Neural cell (in vitro differentiated cells): Measurements from ENCODE around the gene TAGLN2. TPM values are rescaled to one million over a fixed set of nuclear protein-coding genes. Genes with fewer than 3 reads are reported as not detected.

ENCODE experiments used
- H2AFZ ChIP-seq: fragments of 200-600, 300-800 bp; sonication (generic), shearing (Covaris generic); 2 replicates; pipeline ENCODE4 v1.6.0; 2014; ENCODE audit warnings: low read depth, mild to moderate bottlenecking, antibody characterized with exemption, low read length, moderate library complexity
- H3F3A ChIP-seq: fragments of 200-600 bp; shearing (Covaris generic); 2 replicates; pipeline ENCODE4 v1.6.1; 2016; ENCODE audit warnings: mild to moderate bottlenecking, moderate library complexity, mixed read lengths, antibody characterized with exemption, low read length; ENCODE audit not compliant: insufficient read depth, poor library complexity, severe bottlenecking
- H3K27ac ChIP-seq: fragments of 200-600, 300-800 bp; sonication (generic), shearing (Covaris generic); 2 replicates; pipeline ENCODE4 v1.5.1; 2014; ENCODE audit warnings: mild to moderate bottlenecking, low read length, moderate library complexity
- H3K27me3 ChIP-seq: fragments of 300-800, 200-600 bp; sonication (generic), shearing (Covaris generic); 2 replicates; pipeline ENCODE4 v1.6.0; 2014; ENCODE audit warnings: mild to moderate bottlenecking, low read depth, low read length, moderate library complexity; ENCODE audit not compliant: insufficient read depth
- H3K36me3 ChIP-seq: fragments of 300-800, 200-600 bp; sonication (generic), shearing (Covaris generic); 2 replicates; pipeline ENCODE4 v1.5.1; 2014; ENCODE audit warnings: mild to moderate bottlenecking, antibody characterized with exemption, low read length, moderate library complexity; ENCODE audit not compliant: insufficient read depth
- H3K4me2 ChIP-seq: fragments of 300-800, 200-600 bp; sonication (generic), shearing (Covaris generic); 2 replicates; pipeline ENCODE4 v1.6.0; 2014; ENCODE audit warnings: mild to moderate bottlenecking, low read length
- H3K4me3 ChIP-seq: fragments of 300-800, 200-600 bp; sonication (generic), shearing (Covaris generic); 2 replicates; pipeline ENCODE4 v1.5.1; 2014; ENCODE audit warnings: mild to moderate bottlenecking, low read length, moderate library complexity
- H3K79me2 ChIP-seq: fragments of 200-600 bp; shearing (Covaris generic); replicated peaks from 2 replicates; pipeline ENCODE4 v1.6.0; 2014; ENCODE audit warnings: mild to moderate bottlenecking, low read length, moderate library complexity; ENCODE audit not compliant: insufficient read depth
- H3K9ac ChIP-seq: fragments of 300-800, 200-600 bp; sonication (generic), shearing (Covaris generic); 2 replicates; pipeline ENCODE4 v1.6.1; 2016; ENCODE audit warnings: mild to moderate bottlenecking, low read length, mixed read lengths
- H3K9me2 ChIP-seq: fragments of 200-600 bp; shearing (Covaris generic); 2 replicates; pipeline ENCODE4 v1.6.1; 2016; ENCODE audit warnings: mild to moderate bottlenecking, low read length, mixed read lengths; ENCODE audit not compliant: insufficient read depth
- H3K9me3 ChIP-seq: fragments of 200-600, 300-800 bp; sonication (generic), shearing (Covaris generic); 2 replicates; pipeline ENCODE4 v1.6.1; 2016; ENCODE audit warnings: mild to moderate bottlenecking, mixed run types, low read length, moderate library complexity, mixed read lengths
- H4K20me1 ChIP-seq: fragments of 200-600 bp; shearing (Covaris generic); 2 replicates; pipeline ENCODE4 v1.6.1; 2016; ENCODE audit warnings: mild to moderate bottlenecking, mixed run types; ENCODE audit not compliant: insufficient read depth
- CTCF ChIP-seq: fragments of 450-650 bp; IDR thresholded peaks from 2 replicates; pipeline ENCODE4 v1.5.1; 2014; ENCODE audit warnings: antibody characterized with exemption, mild to moderate bottlenecking, moderate library complexity; ENCODE audit not compliant: poor library complexity, severe bottlenecking
- EP300 ChIP-seq: fragments of 450-650 bp; conservative IDR thresholded peaks from 2 replicates; pipeline ENCODE4 v1.6.1; 2014; ENCODE audit warnings: antibody characterized with exemption, mild to moderate bottlenecking, moderate library complexity; ENCODE audit not compliant: poor library complexity, severe bottlenecking
- EZH2 ChIP-seq: fragments of 200-600, 300-800 bp; shearing (Covaris generic), sonication (generic); IDR thresholded peaks from 2 replicates; pipeline ENCODE4 v1.6.1; 2014; ENCODE audit warnings: antibody characterized with exemption, low read length, borderline replicate concordance, mild to moderate bottlenecking; ENCODE audit not compliant: insufficient read depth, poor library complexity, severe bottlenecking
- MXI1 ChIP-seq: fragments of 450-650 bp; conservative IDR thresholded peaks from 2 replicates; pipeline ENCODE4 v1.6.1; 2014; ENCODE audit warnings: antibody characterized with exemption, mild to moderate bottlenecking; ENCODE audit not compliant: poor library complexity, severe bottlenecking
- POLR2AphosphoS5 ChIP-seq: IDR thresholded peaks from 2 replicates; pipeline ENCODE4 v1.6.1; 2012
- RAD21 ChIP-seq: fragments of 450-650 bp; conservative IDR thresholded peaks from 2 replicates; pipeline ENCODE4 v1.6.1; 2014; ENCODE audit warnings: antibody characterized with exemption, mild to moderate bottlenecking, moderate library complexity
- REST ChIP-seq: IDR thresholded peaks from 2 replicates; pipeline ENCODE4 v1.6.1; 2012; ENCODE audit warnings: borderline replicate concordance
- SMC3 ChIP-seq: fragments of 450-650 bp; conservative IDR thresholded peaks from 2 replicates; pipeline ENCODE4 v1.6.1; 2014; ENCODE audit warnings: antibody characterized with exemption, mild to moderate bottlenecking, moderate library complexity; ENCODE audit not compliant: poor library complexity
- TAF1 ChIP-seq: IDR thresholded peaks from 2 replicates; pipeline ENCODE4 v1.6.1; 2012; ENCODE audit warnings: low read depth
- polyA plus RNA-seq: library from polyadenylated mRNA; depleted of rRNA; stranded (reverse); fragments of >200 nt; gene quantifications from 2 replicates; pipeline ENCODE4 v1.2.3, GENCODE V29; 2014

Gene TAGLN2
- polyA plus RNA-seq, 1 donor from 2014 or later, result 0.52 TPM

- no peaks in the 10 kb centered on the region for H3K36me3 ChIP-seq
- H3K9me2 ChIP-seq, result no peaks in the 10 kb centered on the region
- H3K4me3 ChIP-seq, result no peak overlapping the region
- no peak overlapping the region for H2AFZ ChIP-seq
- H4K20me1 ChIP-seq, result no peaks in the 10 kb centered on the region
- H3K9ac ChIP-seq, result no peak overlapping the region
- no peaks in the 10 kb centered on the region for H3F3A ChIP-seq
- no peaks in the 10 kb centered on the region for H3K9me3 ChIP-seq
- no peaks in the 10 kb centered on the region for H3K79me2 ChIP-seq
- no peaks in the 10 kb centered on the region for H3K27me3 ChIP-seq
- H3K27ac ChIP-seq, result no peak overlapping the region
- no peak for TF ChIP-seq SMC3
- no peak for TF ChIP-seq POLR2AphosphoS5
- TF ChIP-seq EZH2, result no peak
- no peak for TF ChIP-seq RAD21
- TF ChIP-seq EP300, result no peak
- no peak for TF ChIP-seq MXI1
- TF ChIP-seq CTCF, result no peak
- TF ChIP-seq TAF1, result no peak
- no peak for TF ChIP-seq REST
- no peak overlapping the region for H3K4me2 ChIP-seq
Observed at GRCh38 chr1:159970932-159971342, 45.6 kb upstream of the TAGLN2 start.

- H3K27me3 ChIP-seq, result no peaks in the 10 kb centered on the region
- no peak overlapping the region for H3K9ac ChIP-seq
- H3K36me3 ChIP-seq, result no peaks in the 10 kb centered on the region
- H3F3A ChIP-seq, result no peaks in the 10 kb centered on the region
- no peak overlapping the region for H3K4me3 ChIP-seq
- H3K9me2 ChIP-seq, result no peaks in the 10 kb centered on the region
- H3K9me3 ChIP-seq, result no peaks in the 10 kb centered on the region
- no peak overlapping the region for H2AFZ ChIP-seq
- H3K79me2 ChIP-seq, result no peaks in the 10 kb centered on the region
- no peak for TF ChIP-seq CTCF
- TF ChIP-seq REST, result no peak
- no peak for TF ChIP-seq EP300
- TF ChIP-seq SMC3, result no peak
- TF ChIP-seq MXI1, result no peak
- TF ChIP-seq RAD21, result no peak
- TF ChIP-seq POLR2AphosphoS5, result no peak
- TF ChIP-seq TAF1, result no peak
- TF ChIP-seq EZH2, result no peak
- H4K20me1 ChIP-seq, result no peaks in the 10 kb centered on the region
- no peak overlapping the region for H3K4me2 ChIP-seq
- H3K27ac ChIP-seq, result no peak overlapping the region
Observed at GRCh38 chr1:159968901-159969300, 43.6 kb upstream of the TAGLN2 start.
